ENCODE results near the gene NKX1-1. TPM values are rescaled to one million over a fixed set of nuclear protein-coding genes. Genes with fewer than 3 reads are reported as not detected.

The NKX1-1 gene
- total RNA-seq, 1 donor from 2014 or later: not detected

- no peak for DNase-seq (ENCODE audit: extremely low spot score, unreplicated experiment)
- H3K36me3 Mint-ChIP-seq: no peaks in the 10 kb centered on the region
- H3K4me1 Mint-ChIP-seq (ENCODE audit: unreplicated experiment): no peaks in the 10 kb centered on the region
- no peak overlapping the region for H3K4me3 Mint-ChIP-seq
- no peak for TF ChIP-seq CTCF (conservative IDR thresholded peaks at IDR 0.05)
- no peaks in the 10 kb centered on the region for H3K9me3 Mint-ChIP-seq
- no peak overlapping the region for H3K27ac Mint-ChIP-seq
- peaks cover 76% of the 10 kb centered on the region for H3K27me3 Mint-ChIP-seq
These were observed 8.8 kb upstream of the NKX1-1 start for GRCh38 chr4:1414831-1415680.

- TF ChIP-seq CTCF (conservative IDR thresholded peaks at IDR 0.05): no peak
- H3K27me3 Mint-ChIP-seq: peaks cover 74% of the 10 kb centered on the region
- H3K4me3 Mint-ChIP-seq: no peak overlapping the region
- H3K27ac Mint-ChIP-seq: no peak overlapping the region
- no peaks in the 10 kb centered on the region for H3K36me3 Mint-ChIP-seq
- DNase-seq (ENCODE audit: extremely low spot score, unreplicated experiment): no peak
- H3K9me3 Mint-ChIP-seq: no peaks in the 10 kb centered on the region
- no peaks in the 10 kb centered on the region for H3K4me1 Mint-ChIP-seq (ENCODE audit: unreplicated experiment)
These were observed 7.6 kb upstream of the NKX1-1 start for GRCh38 chr4:1413687-1414479.

GRCh38 chr4:1413204-1413663 is 7.0 kb upstream of the NKX1-1 start:
- TF ChIP-seq CTCF (conservative IDR thresholded peaks at IDR 0.05): no peak
- H3K4me1 Mint-ChIP-seq (ENCODE audit: unreplicated experiment): no peaks in the 10 kb centered on the region
- peaks cover 76% of the 10 kb centered on the region for H3K27me3 Mint-ChIP-seq
- no peaks in the 10 kb centered on the region for H3K36me3 Mint-ChIP-seq
- H3K27ac Mint-ChIP-seq: no peak overlapping the region
- no peak for DNase-seq (ENCODE audit: extremely low spot score, unreplicated experiment)
- no peak overlapping the region for H3K4me3 Mint-ChIP-seq
- H3K9me3 Mint-ChIP-seq: no peaks in the 10 kb centered on the region

GRCh38 chr4:1412376-1413203 is 6.3 kb upstream of the NKX1-1 start:
- H3K27ac Mint-ChIP-seq: no peak overlapping the region
- no peak for DNase-seq (ENCODE audit: extremely low spot score, unreplicated experiment)
- H3K4me3 Mint-ChIP-seq: no peak overlapping the region
- TF ChIP-seq CTCF (conservative IDR thresholded peaks at IDR 0.05): no peak
- no peaks in the 10 kb centered on the region for H3K9me3 Mint-ChIP-seq
- H3K36me3 Mint-ChIP-seq: no peaks in the 10 kb centered on the region
- H3K4me1 Mint-ChIP-seq (ENCODE audit: unreplicated experiment): no peaks in the 10 kb centered on the region
- H3K27me3 Mint-ChIP-seq: peaks cover 77% of the 10 kb centered on the region
